GM19099 (cell line): Measurements from ENCODE around the gene GGCX.

ENCODE experiments used
- POLR2A ChIP-seq: IDR thresholded peaks from 3 replicates; pipeline ENCODE4 v1.6.1; 2011; ENCODE audit warnings: low read depth; ENCODE audit not compliant: insufficient read length; ENCODE audit errors: extremely low read depth

GGCX gene

GRCh38 chr2:85583667-85584353, 22.5 kb upstream of the GGCX start:
- TF ChIP-seq POLR2A: no peak

GRCh38 chr2:85582492-85582891, 21.2 kb upstream of the GGCX start:
- no peak for TF ChIP-seq POLR2A

- no peak for TF ChIP-seq POLR2A
Measured at GRCh38 chr2:85580206-85580605, 18.9 kb upstream of the GGCX start.

- no peak for TF ChIP-seq POLR2A
Measured at GRCh38 chr2:85579266-85579935, 18.1 kb upstream of the GGCX start.

- peak; percentile 20 for TF ChIP-seq POLR2A
Measured at GRCh38 chr2:85578243-85579180, 17.2 kb upstream of the GGCX start.

GRCh38 chr2:85577386-85578242, 16.3 kb upstream of the GGCX start, which contains the start of gene VAMP8:
Gene VAMP8, plus strand, starts transcription at chr2:85577586. Its CDS starts 61 bp downstream, at chr2:85577647.
- peak; percentile 57 for TF ChIP-seq POLR2A

- TF ChIP-seq POLR2A: no peak
Measured at GRCh38 chr2:85577063-85577385, 15.7 kb upstream of the GGCX start.

GRCh38 chr2:85575739-85576138, 14.4 kb upstream of the GGCX start:
- TF ChIP-seq POLR2A: no peak

GRCh38 chr2:85566265-85566664, 5.0 kb upstream of the GGCX start:
- no peak for TF ChIP-seq POLR2A

- no peak for TF ChIP-seq POLR2A
Measured at GRCh38 chr2:85564144-85564563, 2.9 kb upstream of the GGCX start.

GRCh38 chr2:85560812-85561279, 447 bp downstream of the GGCX start:
- no peak for TF ChIP-seq POLR2A

GRCh38 chr2:85558160-85558559, 3.1 kb downstream of the GGCX start:
- TF ChIP-seq POLR2A: no peak

- no peak for TF ChIP-seq POLR2A
Measured at GRCh38 chr2:85557130-85557529, 4.2 kb downstream of the GGCX start.

- no peak for TF ChIP-seq POLR2A
Measured at GRCh38 chr2:85554980-85555612, 6.2 kb downstream of the GGCX start.
